NK-92 treated with Interleukin-12 subunit alpha and Interleukin-12 subunit beta, amount 100 ng/mL, for 24 hours (cell line): ENCODE data around the gene NISCH.

Source experiments
- DNase-seq: peaks from one replicate; lab custom pipeline; 2025; lab: John Stamatoyannopoulos, UW

NISCH gene

DNA sequence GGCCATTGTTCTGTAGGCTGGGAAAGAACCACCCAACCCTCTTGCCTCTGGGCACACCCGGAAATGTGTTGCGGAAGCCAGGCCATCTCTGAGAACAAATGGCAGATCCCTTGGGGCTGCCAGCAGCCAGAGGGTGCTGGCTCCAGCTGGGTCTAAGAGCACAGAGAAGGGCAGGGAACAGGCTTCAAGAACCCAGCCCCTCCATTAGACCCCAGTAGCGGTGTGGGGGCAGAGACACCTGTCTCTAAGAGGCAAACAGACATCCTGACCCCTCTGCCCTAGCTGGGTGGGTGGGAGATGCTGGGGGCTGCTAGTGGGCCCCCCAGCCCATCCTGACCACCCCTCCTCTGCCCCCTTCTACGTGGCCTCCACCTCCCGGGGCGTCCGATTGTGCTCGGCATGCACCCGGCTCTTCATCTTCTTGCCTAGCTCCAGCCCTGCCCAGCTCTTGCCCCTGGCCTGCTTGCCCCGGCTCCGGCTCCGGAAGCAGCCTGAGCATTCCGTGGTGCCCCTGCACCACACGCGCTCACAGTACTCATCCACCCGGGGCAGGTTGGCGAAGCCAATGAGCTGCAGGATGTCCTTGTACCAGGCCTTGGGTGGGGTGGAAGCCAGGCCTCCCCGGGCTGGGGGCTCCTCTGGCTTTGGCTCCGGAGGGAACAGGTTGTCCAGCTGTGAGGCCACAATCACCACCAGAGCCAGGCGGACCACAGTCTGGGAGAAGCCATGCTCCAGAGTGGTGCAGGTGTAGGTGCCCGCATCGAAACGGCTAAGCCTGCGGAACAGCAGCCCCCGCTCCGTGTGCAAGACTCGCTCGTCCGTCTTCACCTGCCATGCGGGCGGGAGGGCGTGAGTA is 19.9 kb upstream of the NISCH start:
- no peak for DNase-seq

- DNase-seq: no peak
Measured at GRCh38 chr3:52436500-52437149, 18.8 kb upstream of the NISCH start.

DNA sequence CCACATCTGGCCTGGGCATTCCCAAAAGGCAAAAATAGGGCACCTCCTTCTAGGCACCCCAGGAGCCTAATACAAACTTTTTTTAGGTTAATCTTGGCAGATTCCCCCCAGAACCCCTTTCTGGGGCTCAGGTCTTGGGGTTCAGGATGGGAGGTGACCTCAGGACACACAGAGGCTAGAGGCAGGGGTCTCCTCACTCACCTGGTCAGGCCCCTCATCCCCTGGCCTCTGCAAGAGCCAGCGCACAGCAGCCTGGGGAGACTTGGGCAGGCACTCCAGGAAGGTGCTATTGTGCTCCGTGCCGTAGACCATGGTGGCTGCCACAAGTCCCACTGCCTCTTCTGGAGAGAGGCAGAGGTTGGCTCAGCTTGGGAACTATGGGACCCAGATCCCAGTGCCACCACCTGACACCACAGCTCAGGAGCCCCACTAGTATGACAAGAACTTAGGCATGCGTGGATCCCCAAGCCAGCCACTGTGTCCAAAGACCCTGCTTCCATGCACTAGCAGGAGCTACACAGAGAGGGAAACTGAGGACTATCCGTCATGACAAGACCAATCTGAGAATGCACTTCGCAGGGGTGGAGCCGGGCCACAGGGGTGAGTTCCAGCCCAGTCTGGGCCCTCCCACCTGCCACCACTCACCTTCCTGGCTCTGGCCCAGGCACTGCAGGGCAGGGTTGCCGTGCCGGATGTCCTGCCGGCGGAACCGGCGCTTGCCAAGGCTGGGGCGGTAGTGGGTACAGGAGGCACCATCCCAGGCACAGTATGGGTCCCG is 17.9 kb upstream of the NISCH start:
- no peak for DNase-seq

DNA sequence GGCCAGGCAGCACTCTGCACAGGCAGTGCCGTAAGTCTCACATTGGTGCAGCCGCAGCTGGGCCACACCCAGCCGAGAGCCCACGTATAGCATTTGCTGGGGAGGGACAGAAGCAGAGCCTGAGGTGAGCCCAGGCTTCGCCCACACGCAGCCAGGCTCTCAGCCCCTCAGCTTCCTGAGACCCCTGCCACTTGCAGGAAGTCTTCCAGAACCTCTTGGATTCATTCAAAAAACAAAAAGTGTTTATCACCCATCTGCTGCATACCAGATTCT is 17.4 kb upstream of the NISCH start:
- no peak for DNase-seq

GRCh38 chr3:52438579-52439425 is 16.6 kb upstream of the NISCH start:
- DNase-seq: no peak

GRCh38 chr3:52439426-52440248 is 15.8 kb upstream of the NISCH start:
- no peak for DNase-seq

GRCh38 chr3:52440249-52440551 is 15.2 kb upstream of the NISCH start:
- DNase-seq: no peak

DNA sequence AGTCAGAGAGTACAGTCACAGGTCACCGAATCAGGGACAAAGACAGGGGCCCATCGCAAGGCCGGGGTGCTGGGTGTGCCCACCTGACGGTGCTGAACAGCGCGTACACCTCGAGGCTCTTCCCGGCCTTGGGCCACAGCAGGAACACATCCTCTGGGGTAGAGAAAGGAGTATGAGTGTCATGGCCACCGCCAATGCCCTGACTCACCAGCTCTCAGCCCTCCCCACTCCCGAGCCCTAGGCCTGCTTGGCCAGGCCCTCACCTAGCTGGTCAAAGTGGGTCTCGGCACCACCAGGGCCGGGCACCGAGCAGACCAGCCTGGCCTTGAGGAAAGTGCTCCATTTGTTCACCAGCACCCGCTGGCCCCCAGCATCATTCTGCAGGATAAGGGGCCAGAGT is 14.7 kb upstream of the NISCH start:
- no peak for DNase-seq

GRCh38 chr3:52441091-52441771 is 14.2 kb upstream of the NISCH start:
- DNase-seq: no peak

DNA sequence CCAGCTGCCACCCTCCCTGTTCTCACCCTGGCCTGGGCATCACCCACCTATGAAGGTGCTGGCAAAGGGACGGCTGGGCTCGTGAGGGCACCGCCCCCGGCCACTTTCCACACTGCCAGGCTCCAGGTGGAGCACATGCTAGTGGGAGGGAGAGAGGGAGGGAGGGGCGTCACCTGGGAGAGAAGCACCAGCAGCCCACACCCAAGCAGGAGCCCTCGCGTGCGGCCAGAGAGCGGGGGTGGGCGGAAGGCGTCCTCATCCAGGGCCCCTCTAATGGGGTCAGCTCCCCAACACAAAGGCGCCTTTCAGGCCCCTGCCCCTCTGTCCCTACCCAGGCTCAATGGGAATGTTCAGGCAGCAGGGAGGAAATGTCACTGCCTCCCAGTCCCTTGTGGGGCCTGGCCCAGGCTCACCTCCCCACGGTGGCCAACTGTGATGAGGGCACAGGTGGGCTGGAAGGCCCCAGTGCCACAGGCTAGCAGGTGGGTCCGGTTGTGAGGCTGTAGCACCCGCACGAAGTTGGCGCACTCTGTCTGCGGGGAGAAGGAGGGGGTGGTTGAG is 13.6 kb upstream of the NISCH start:
- DNase-seq: no peak

DNA sequence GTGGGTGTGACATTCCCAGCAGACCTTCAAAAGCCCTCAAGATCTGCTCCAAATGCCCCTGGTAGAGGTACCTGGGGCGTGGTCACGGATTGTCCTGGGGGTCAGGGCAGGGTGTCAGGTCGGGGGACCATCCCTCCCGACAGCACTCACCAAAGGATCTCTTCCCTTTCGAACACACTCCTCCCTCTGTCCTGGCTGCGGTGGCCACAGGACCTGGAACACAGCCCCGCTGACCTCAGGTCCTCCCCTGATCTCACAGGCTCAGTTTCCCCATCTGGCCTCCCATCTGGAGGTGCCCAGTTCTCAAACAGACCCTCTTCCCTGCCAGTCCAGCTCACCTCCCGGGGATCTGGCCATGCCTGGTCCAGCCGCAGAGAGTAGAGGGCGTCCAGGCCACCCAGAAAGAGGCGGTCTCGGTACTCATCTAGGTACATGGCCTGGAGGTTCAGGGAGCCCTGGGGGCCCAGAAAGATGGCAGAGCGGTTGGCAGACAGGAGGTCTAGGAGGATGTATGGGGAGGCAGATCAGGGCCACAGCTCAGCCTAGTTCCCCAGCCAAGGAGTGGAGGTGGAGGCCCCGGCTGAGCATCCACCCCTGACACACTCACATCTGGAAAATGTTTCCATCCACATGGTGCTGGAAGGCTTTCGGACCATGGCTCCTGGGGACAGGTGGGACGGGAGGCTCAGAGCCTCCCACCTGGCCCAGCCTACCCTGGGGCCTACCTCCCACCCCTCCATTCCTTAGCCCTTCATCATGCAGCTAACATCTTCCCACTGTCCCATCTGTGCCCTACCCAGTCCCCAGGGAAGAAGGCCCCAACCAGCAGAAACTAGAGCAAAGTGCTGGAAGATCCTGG is 12.8 kb upstream of the NISCH start:
- DNase-seq: no peak

DNA sequence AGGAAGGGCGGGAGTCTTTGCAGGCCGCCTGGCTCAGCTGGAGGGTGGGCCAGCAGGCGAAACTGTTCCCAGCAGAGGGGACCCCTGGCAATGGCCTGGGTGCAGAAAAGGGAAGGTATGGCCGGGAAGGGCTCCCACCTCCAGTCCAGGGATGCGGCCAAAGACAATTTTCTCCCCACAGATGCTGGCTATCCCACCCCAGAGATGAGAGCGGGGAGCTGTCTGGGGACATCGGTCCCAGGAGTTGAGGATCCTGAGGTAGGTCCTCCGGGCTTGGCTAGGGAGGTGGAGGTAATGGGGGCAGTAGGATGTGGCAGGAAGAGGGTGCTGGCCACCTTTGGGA is 12.2 kb upstream of the NISCH start:
- DNase-seq: no peak

GRCh38 chr3:52443791-52444687 is 11.4 kb upstream of the NISCH start:
- DNase-seq: no peak

- DNase-seq: no peak
Measured at GRCh38 chr3:52444860-52445793, 10.3 kb upstream of the NISCH start, which contains the start of gene SEMA3G. SEMA3G (minus strand) TSS chr3:52445103; CDS start chr3:52445027, 76 bp downstream.

- DNase-seq: no peak
Measured at GRCh38 chr3:52446042-52446441, 9.4 kb upstream of the NISCH start.

- peak; percentile 36 for DNase-seq
Measured at GRCh38 chr3:52446631-52447511, 8.5 kb upstream of the NISCH start.
